ENCODE measurements around the gene ALDH16A1.

Gene ALDH16A1

DNA sequence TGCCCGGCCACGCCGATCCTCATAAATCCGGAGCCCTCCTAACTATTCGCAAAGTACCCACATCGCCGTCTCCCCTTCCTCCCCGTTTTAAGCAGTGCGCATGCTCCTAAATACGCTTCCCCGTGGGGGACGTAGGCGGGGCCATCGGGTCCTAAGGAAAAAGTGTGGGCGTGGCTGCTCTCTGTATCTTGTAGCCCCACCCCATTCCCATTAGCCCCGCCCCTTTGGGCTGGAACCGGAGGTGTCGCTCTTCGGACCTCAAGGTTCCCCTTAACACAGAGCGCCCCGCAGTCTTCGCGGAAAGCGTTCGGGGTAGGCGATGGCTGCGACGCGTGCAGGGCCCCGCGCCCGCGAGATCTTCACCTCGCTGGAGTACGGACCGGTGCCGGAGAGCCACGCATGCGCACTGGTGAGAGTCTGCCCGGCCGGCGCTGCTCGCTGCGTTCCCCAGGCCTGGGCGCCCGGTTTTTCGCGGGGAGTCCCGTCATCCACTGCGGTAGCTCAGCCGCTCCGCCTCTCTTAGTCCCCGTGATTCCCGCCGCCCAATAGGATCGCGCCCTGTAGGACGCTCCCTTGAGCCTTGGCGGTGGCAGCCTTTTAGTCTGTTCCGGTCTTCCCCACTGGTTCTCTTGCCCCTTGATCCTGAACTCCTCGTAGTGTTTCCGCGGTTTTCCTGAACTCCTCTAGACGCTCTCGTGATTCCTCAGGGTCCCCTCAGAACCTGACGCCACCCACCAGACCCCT, at the start of gene ALDH16A1:
ALDH16A1 (plus strand) TSS at position 213 of the 744 bp plus-strand sequence; CDS start at position 320, 107 bp downstream.
- TF ChIP-seq GATA2 (IDR thresholded peaks at IDR 0.05; ENCODE audit: low read depth, low read length) (no peak), GATA3 (IDR thresholded peaks at IDR 0.05; ENCODE audit: low read depth, low read length) (no peak)

GRCh38 chr19:49403404-49404187, 49.4 kb upstream of the ALDH16A1 start:
- TF ChIP-seq GATA3 (IDR thresholded peaks at IDR 0.05; ENCODE audit: low read depth, low read length) = no peak
- TF ChIP-seq GATA2 (IDR thresholded peaks at IDR 0.05; ENCODE audit: low read depth, low read length) = no peak

GRCh38 chr19:49407079-49407478, 45.9 kb upstream of the ALDH16A1 start:
- TF ChIP-seq GATA2 (IDR thresholded peaks at IDR 0.05; ENCODE audit: low read depth, low read length) = no peak

DNA sequence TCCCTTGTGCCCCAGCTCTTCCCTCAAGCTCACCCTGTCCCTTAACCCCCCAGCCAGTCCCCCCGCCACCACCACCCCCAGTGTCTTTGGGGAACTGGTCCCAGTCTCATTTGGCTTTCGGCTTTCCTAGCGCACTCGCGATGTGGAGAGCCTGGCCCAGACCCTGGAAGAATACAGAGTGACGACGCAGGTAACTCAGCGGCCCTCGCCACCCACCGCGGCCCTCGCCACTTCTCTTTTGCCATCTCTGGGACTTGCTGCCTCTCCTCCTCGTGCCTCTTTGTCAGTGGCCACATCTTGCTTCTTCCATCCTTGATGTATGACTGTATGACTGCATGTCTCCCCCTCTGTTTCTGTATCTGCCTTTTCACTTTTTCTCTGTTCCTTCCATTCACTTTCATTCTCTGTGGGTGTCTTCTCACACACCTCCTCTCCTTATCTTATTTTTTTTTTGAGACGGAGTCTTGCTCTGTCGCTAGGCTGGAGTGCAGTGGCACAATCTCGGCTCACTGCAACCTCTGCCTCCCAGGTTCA, 45.5 kb upstream of the ALDH16A1 start:
- no peak for TF ChIP-seq GATA3 (IDR thresholded peaks at IDR 0.05; ENCODE audit: low read depth, low read length)
- no peak for TF ChIP-seq GATA2 (IDR thresholded peaks at IDR 0.05; ENCODE audit: low read depth, low read length)

DNA sequence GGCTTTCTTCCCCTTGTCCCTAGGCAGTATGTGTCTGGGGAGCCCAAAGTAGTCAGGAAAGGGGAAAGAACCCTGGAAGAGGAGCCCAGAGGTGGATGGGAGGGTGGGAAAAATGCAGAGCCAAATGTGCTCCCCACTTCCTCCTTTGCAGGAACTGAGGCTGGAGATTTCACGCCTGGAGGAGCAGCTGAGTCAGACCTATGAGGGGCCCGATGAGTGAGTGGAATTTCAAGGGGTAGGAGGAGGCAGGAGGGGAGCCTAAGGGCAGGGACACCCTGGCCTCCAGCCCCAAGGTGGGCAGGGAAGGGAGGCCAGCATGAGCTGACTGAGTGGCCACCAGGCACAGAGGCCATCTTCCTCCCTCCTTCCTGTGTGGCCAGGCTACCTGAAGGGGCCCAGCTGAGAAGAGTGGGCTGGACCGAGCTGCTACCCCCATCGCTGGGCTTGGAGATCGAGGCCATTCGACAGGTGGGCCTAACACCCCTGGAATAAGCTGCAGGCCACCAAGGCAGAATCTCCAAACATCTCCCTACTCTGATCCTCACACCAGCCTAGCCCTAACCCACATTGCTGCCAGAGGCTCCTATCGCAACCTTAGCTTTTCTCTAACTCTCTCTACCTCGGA, 44.1 kb upstream of the ALDH16A1 start:
- TF ChIP-seq GATA2 (IDR thresholded peaks at IDR 0.05; ENCODE audit: low read depth, low read length) (no peak), GATA3 (IDR thresholded peaks at IDR 0.05; ENCODE audit: low read depth, low read length) (no peak)

GRCh38 chr19:49409441-49410029, 43.5 kb upstream of the ALDH16A1 start:
- TF ChIP-seq GATA3 (IDR thresholded peaks at IDR 0.05; ENCODE audit: low read depth, low read length) = no peak
- no peak for TF ChIP-seq GATA2 (IDR thresholded peaks at IDR 0.05; ENCODE audit: low read depth, low read length)

GRCh38 chr19:49411681-49412326, 41.2 kb upstream of the ALDH16A1 start:
- no peak for TF ChIP-seq GATA2 (IDR thresholded peaks at IDR 0.05; ENCODE audit: low read depth, low read length)
- TF ChIP-seq GATA3 (IDR thresholded peaks at IDR 0.05; ENCODE audit: low read depth, low read length) = no peak

GRCh38 chr19:49413348-49413747, 39.7 kb upstream of the ALDH16A1 start:
- no peak for TF ChIP-seq GATA2 (IDR thresholded peaks at IDR 0.05; ENCODE audit: low read depth, low read length)
- TF ChIP-seq GATA3 (IDR thresholded peaks at IDR 0.05; ENCODE audit: low read depth, low read length) = no peak

- no peak for TF ChIP-seq GATA2 (IDR thresholded peaks at IDR 0.05; ENCODE audit: low read depth, low read length)
- no peak for TF ChIP-seq GATA3 (IDR thresholded peaks at IDR 0.05; ENCODE audit: low read depth, low read length)
Observed at GRCh38 chr19:49414256-49414655, 38.8 kb upstream of the ALDH16A1 start.

GRCh38 chr19:49415102-49415809, 37.8 kb upstream of the ALDH16A1 start:
- TF ChIP-seq GATA2 (IDR thresholded peaks at IDR 0.05; ENCODE audit: low read depth, low read length) (no peak), GATA3 (IDR thresholded peaks at IDR 0.05; ENCODE audit: low read depth, low read length) (no peak)

DNA sequence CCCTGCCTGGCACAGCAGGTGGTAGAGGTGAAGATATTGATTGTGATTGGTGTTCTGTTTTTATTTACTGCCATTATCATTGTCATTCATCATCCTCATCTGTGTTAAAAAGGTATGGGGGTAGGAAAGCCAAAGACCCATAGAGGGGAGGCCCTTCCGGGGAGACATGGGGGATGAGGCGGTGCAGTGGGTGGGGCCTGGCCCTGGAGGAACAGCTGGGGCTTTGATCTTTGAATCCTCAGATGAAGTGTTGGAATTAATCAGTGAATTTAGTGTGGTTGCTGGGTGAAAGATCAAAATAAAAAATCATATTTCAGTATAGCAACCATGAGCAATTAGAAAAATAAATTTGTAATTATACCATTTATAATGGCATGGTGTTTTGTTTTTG, 37.2 kb upstream of the ALDH16A1 start:
- TF ChIP-seq GATA3 (IDR thresholded peaks at IDR 0.05; ENCODE audit: low read depth, low read length) = no peak
- TF ChIP-seq GATA2 (IDR thresholded peaks at IDR 0.05; ENCODE audit: low read depth, low read length) = no peak

GRCh38 chr19:49417088-49417487, 35.9 kb upstream of the ALDH16A1 start:
- TF ChIP-seq GATA2 (IDR thresholded peaks at IDR 0.05; ENCODE audit: low read depth, low read length) = no peak

DNA sequence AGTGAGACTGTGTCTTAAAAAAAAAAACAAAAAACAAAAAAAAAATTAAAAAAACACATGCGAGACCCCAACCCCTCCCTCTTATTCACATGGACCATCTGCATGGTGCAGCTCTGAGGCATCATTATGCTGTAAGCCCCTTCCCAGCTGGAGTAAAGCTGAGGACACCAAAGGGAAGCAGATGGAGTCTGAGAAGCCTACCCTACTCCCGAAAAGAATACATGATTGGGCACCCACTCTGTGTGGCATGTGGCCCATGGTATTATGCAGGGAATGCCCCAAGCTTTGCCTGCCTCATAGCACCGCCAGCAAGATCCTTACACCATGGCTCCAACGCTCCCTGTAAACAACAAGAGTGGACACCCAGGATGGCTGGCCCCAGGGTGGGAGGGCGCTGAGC, 34.5 kb upstream of the ALDH16A1 start:
- TF ChIP-seq GATA3 (IDR thresholded peaks at IDR 0.05; ENCODE audit: low read depth, low read length) = no peak
- TF ChIP-seq GATA2 (IDR thresholded peaks at IDR 0.05; ENCODE audit: low read depth, low read length) = no peak

Data from SH-SY5Y (cell line).